C4-2B (cell line): Measurements from ENCODE around the gene PRKAR2A.

ENCODE experiments used
- CTCF ChIP-seq: fragments of 450-650 bp; conservative IDR thresholded peaks from 2 replicates; pipeline ENCODE4 v1.5.1; 2017; ENCODE audit warnings: mild to moderate bottlenecking
- ZFX ChIP-seq: fragments of 450-650 bp; IDR thresholded peaks from 2 replicates; pipeline ENCODE4 v1.6.1; 2017

- TF ChIP-seq CTCF (no peak), ZFX (no peak)
Observed at GRCh38 chr3:48837163-48837562, 10.5 kb downstream of the PRKAR2A start.
